Measurements from ENCODE around the gene CST9.
"Not testable (repeated sequence)": the region's sequence is repeated elsewhere in the genome, so short reads cannot be mapped to it uniquely, and the experiment has no call there.

Gene CST9

GRCh38 chr20:23625236-23625964, 19.7 kb upstream of the CST9 start:
- DNase-seq (ENCODE audit: insufficient read length, low spot score): no peak

DNA sequence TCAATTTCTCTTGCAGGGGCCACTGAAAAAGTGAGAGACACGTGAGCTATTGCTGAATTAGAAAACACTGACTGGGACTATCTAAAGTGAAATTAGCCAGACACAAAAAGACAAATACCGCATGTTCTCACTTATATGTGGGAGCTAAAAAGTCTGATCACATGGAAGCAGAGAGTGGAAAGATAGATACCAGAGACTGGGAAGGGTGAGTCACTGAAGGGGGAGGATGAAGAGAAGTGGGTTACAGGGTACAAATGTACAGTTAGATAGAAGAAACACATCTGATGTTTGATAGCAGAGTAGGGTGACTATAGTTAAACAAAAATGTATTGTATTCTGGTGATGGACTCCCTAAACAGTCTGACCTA, 18.6 kb upstream of the CST9 start:
- no peak for FAIRE-seq
- DNase-seq (ENCODE audit: insufficient read length, low spot score): no peak
- no peak for TF ChIP-seq POLR2A (IDR thresholded peaks at IDR 0.05; ENCODE audit: low read depth, low read length)
- no peak for TF ChIP-seq POLR2AphosphoS5 (IDR thresholded peaks at IDR 0.05; ENCODE audit: low read depth, low read length)
- TF ChIP-seq PAX5 (IDR thresholded peaks at IDR 0.05; ENCODE audit: insufficient read depth, low read length, severe bottlenecking): no peak
- TF ChIP-seq TAF1 (IDR thresholded peaks at IDR 0.05; ENCODE audit: low read depth, low read length): no peak
- no peak for TF ChIP-seq POU2F2 (IDR thresholded peaks at IDR 0.05; ENCODE audit: low read depth, low read length)
- TF ChIP-seq SPI1 (IDR thresholded peaks at IDR 0.05; ENCODE audit: low read depth, low read length): no peak

More at GRCh38 chr20:23625236-23625964, 19.7 kb upstream of the CST9 start:
- peak; percentile 87 for FAIRE-seq
- TF ChIP-seq POU2F2 (IDR thresholded peaks at IDR 0.05; ENCODE audit: low read depth, low read length): peak; percentile 96
- no peak for TF ChIP-seq POLR2A (IDR thresholded peaks at IDR 0.05; ENCODE audit: low read depth, low read length)

DNA sequence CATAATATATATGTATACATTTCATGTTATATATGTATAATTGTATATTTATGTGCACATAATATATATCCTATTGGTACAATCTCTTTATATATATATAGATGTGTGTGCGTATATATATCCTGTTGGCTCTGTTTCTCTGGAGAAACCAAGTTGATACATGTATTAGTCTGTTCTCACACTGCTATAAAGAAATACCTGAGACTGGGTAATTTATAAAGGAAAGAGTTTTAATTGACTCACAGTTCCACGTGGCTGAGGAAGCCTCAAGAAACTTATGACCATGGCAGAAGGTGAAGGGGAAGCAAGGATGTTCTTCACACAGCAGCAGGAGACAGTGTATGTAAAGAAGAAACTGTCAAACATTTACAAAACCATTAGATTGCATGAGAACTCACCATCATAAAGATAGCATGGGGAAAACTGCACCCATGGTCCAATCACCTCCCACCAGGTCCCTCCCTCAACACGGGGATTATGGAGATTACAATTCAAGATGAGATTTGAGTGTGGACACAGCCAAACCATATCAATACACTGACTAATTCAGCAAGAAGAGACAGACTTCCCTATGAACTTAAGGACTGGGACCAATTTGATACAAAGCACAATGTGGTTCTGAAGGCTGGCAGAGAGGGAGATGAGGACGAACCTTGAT, 18.1 kb upstream of the CST9 start:
- no peak for FAIRE-seq
- no peak for DNase-seq (ENCODE audit: insufficient read length, low spot score)
- no peak for TF ChIP-seq TAF1 (IDR thresholded peaks at IDR 0.05; ENCODE audit: low read depth, low read length)
- no peak for TF ChIP-seq POLR2A (IDR thresholded peaks at IDR 0.05; ENCODE audit: low read depth, low read length)
- no peak for TF ChIP-seq PAX5 (IDR thresholded peaks at IDR 0.05; ENCODE audit: insufficient read depth, low read length, severe bottlenecking)
- no peak for TF ChIP-seq SPI1 (IDR thresholded peaks at IDR 0.05; ENCODE audit: low read depth, low read length)
- TF ChIP-seq POLR2AphosphoS5 (IDR thresholded peaks at IDR 0.05; ENCODE audit: low read depth, low read length): no peak
- no peak for TF ChIP-seq POU2F2 (IDR thresholded peaks at IDR 0.05; ENCODE audit: low read depth, low read length)

DNA sequence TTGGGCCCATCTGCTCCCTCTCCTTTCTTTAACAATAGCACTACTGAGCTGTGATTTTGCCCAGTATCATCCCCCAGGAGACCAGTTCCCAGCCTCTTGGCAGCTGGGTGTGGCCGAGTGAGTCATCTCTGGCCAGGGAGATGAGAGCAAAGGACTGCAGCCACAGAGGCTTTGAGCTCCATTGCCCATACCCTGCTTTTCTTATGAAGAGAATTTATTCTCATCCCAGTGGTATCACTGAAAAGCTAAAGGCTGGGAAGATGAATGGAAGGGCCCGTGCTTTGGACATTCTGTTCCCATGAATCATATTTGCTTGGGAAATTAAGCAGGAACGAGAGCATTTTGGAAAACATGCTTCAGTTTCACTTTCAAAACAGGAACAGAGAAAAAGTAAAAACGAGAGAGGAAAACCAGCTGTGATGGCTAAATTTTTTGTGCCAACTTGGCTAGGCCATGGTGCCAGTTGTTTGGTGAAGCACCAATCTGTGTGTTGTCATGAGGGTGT, 17.2 kb upstream of the CST9 start:
- FAIRE-seq: no peak
- TF ChIP-seq SPI1 (IDR thresholded peaks at IDR 0.05; ENCODE audit: low read depth, low read length) (peak; percentile 62), POU2F2 (IDR thresholded peaks at IDR 0.05; ENCODE audit: low read depth, low read length) (no peak)
- no peak for DNase-seq (ENCODE audit: insufficient read length, low spot score)

- not testable (repeated sequence) for FAIRE-seq; DNase-seq (ENCODE audit: insufficient read length, low spot score)
Measured at GRCh38 chr20:23622401-23622800, 16.7 kb upstream of the CST9 start.

DNA sequence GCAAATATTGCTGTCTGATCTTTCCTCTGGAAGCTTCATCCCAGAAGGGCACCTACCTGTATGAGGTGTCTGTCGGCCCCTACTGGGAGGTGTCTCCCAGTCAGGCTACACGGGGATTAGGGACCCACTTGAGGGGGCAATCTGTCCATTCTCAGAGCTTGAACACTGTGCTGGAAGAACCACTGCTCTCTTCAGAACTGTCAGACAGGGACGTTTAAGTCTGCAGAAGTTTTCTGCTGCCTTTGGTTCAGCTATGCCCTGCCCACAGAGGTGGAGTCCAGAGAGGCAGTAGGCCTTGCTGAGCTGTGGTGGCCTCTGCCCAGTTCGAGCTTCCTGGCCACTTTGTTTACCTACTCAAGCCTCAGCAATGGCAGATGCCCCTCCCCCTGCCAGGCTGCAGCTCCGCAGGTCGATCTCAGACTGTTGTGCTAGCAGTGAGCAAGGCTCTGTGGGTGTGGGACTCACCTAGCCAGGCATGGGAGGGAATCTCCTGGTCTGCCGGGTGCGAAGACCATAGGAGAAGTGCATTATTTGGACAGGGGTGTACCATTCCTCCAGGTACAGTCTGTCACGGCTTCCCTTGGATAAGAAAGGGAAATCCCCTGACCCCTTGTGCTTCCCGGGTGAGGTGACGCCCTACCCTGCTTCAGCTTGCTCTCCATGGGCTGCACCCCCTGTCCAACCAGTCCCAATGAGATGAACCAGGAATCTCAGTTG, 15.1 kb upstream of the CST9 start:
- not testable (repeated sequence) for DNase-seq (ENCODE audit: insufficient read length, low spot score); FAIRE-seq

DNA sequence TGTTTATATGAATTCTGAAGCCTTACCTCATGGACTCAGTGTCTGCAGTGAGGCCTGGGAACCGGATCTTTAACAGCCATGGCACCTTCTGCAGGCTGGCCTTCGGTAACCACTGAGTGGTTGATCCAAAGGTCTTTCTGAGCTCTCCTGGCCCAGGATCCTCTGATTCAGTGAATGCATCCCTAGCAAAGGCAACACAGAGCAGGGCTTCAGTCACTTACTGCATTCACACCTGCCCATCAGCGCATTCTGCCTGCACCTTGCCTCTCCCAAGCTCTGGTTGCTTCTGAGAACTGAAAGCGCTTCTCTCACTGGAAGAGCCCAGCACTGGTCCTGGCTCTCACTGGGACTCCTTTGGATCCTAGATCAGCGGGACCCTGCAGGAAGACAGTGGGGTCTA, 8.4 kb upstream of the CST9 start:
- no peak for TF ChIP-seq TAF1 (IDR thresholded peaks at IDR 0.05; ENCODE audit: low read depth, low read length)
- no peak for TF ChIP-seq PAX5 (IDR thresholded peaks at IDR 0.05; ENCODE audit: insufficient read depth, low read length, severe bottlenecking)
- TF ChIP-seq POLR2AphosphoS5 (IDR thresholded peaks at IDR 0.05; ENCODE audit: low read depth, low read length): no peak
- no peak for TF ChIP-seq SPI1 (IDR thresholded peaks at IDR 0.05; ENCODE audit: low read depth, low read length)
- no peak for TF ChIP-seq POU2F2 (IDR thresholded peaks at IDR 0.05; ENCODE audit: low read depth, low read length)
- no peak for TF ChIP-seq POLR2A (IDR thresholded peaks at IDR 0.05; ENCODE audit: low read depth, low read length)
- no peak for DNase-seq (ENCODE audit: insufficient read length, low spot score)
- no peak for FAIRE-seq

DNA sequence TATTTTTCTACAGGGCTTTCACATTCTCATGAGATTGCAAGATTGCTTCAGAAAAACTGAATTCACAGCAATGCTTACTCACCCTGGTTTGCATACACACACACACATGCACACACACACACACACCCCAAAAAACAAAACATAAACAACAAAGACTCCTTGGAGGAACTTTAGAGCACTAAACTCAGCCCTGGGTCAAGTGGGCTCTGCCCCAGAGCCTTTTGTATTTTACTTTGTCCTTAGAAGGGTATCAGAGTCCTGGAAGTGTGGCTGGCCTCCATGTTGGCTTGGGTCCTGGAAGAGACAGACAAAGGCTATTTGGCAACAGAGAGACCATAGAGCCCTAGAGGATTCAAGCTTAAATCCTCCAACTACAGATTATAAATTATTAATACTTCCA, 8.0 kb upstream of the CST9 start:
- DNase-seq (ENCODE audit: insufficient read length, low spot score): no peak
- FAIRE-seq: no peak

GRCh38 chr20:23612396-23612795, 6.7 kb upstream of the CST9 start:
- no peak for DNase-seq (ENCODE audit: insufficient read length, low spot score)
- no peak for TF ChIP-seq PAX5 (IDR thresholded peaks at IDR 0.05; ENCODE audit: insufficient read depth, low read length, severe bottlenecking)
- TF ChIP-seq POU2F2 (IDR thresholded peaks at IDR 0.05; ENCODE audit: low read depth, low read length): no peak
- TF ChIP-seq POLR2AphosphoS5 (IDR thresholded peaks at IDR 0.05; ENCODE audit: low read depth, low read length): no peak
- no peak for TF ChIP-seq TAF1 (IDR thresholded peaks at IDR 0.05; ENCODE audit: low read depth, low read length)
- TF ChIP-seq SPI1 (IDR thresholded peaks at IDR 0.05; ENCODE audit: low read depth, low read length): no peak
- no peak for FAIRE-seq

More for the DNA sequence above, 8.0 kb upstream of the CST9 start:
- TF ChIP-seq POLR2AphosphoS5 (IDR thresholded peaks at IDR 0.05; ENCODE audit: low read depth, low read length) (no peak), POU2F2 (IDR thresholded peaks at IDR 0.05; ENCODE audit: low read depth, low read length) (no peak), POLR2A (IDR thresholded peaks at IDR 0.05; ENCODE audit: low read depth, low read length) (no peak), TAF1 (IDR thresholded peaks at IDR 0.05; ENCODE audit: low read depth, low read length) (no peak), SPI1 (IDR thresholded peaks at IDR 0.05; ENCODE audit: low read depth, low read length) (no peak), PAX5 (IDR thresholded peaks at IDR 0.05; ENCODE audit: insufficient read depth, low read length, severe bottlenecking) (no peak)

DNA sequence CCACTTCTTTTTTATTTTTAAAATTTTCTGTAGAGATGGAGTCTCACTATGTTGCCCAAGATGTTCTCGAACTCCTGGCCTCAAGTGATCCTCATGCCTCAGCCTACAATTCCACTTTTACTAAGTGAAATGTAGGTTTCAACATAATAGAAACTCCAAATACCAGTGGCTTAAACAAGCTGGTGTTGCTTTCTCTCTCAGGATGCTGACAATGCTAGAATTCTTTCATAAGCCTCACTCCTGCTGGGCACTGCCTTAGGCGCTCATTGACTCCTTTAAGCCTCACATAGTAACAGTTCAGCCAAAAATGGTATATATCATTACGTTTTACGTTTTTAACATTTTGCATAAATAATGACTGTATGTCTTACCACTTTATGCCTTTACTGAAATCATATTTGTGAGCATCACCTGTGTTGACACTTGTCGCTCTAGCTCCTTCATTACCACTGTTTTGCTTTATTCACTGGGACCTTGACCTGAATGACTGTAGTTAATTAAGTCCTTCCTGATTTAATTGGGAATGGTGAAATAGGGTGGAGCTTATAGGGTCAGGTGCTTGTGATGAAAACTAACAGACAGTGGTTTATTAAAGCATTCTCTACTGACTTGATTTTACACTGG, 3.9 kb upstream of the CST9 start:
- DNase-seq (ENCODE audit: insufficient read length, low spot score) (no peak), FAIRE-seq (no peak)
- TF ChIP-seq POU2F2 (IDR thresholded peaks at IDR 0.05; ENCODE audit: low read depth, low read length) (no peak), POLR2A (IDR thresholded peaks at IDR 0.05; ENCODE audit: low read depth, low read length) (no peak), POLR2AphosphoS5 (IDR thresholded peaks at IDR 0.05; ENCODE audit: low read depth, low read length) (no peak), TAF1 (IDR thresholded peaks at IDR 0.05; ENCODE audit: low read depth, low read length) (no peak), SPI1 (IDR thresholded peaks at IDR 0.05; ENCODE audit: low read depth, low read length) (no peak), PAX5 (IDR thresholded peaks at IDR 0.05; ENCODE audit: insufficient read depth, low read length, severe bottlenecking) (no peak)
